Midbrain (tissue), 1 donor: Measurements from ENCODE around the gene ANKMY1.
"Not testable (repeated sequence)": the region's sequence is repeated elsewhere in the genome, so short reads cannot be mapped to it uniquely, and the experiment has no call there.

Experiments used
- DNase-seq: peaks from one replicate; lab custom pipeline; 2025; lab: John Stamatoyannopoulos, UW

Gene ANKMY1

GRCh38 chr2:240554767-240555493, 2.9 kb downstream of the ANKMY1 start:
- no peak for DNase-seq

- no peak for DNase-seq
Measured at GRCh38 chr2:240553956-240554480, 3.8 kb downstream of the ANKMY1 start.

GRCh38 chr2:240551811-240552210, 6.0 kb downstream of the ANKMY1 start:
- DNase-seq: no peak

GRCh38 chr2:240551288-240551687, 6.5 kb downstream of the ANKMY1 start:
- DNase-seq: no peak

- no peak for DNase-seq
Measured at GRCh38 chr2:240539906-240540305, 17.9 kb downstream of the ANKMY1 start.

GRCh38 chr2:240539101-240539500, 18.7 kb downstream of the ANKMY1 start:
- DNase-seq: not testable (repeated sequence)

- DNase-seq: no peak
Measured at GRCh38 chr2:240538031-240538780, 19.6 kb downstream of the ANKMY1 start.

- DNase-seq: no peak
Measured at GRCh38 chr2:240532031-240532775, 25.6 kb downstream of the ANKMY1 start.

GRCh38 chr2:240531038-240531437, 26.8 kb downstream of the ANKMY1 start:
- no peak for DNase-seq

- DNase-seq: no peak
Measured at GRCh38 chr2:240530181-240530580, 27.6 kb downstream of the ANKMY1 start.

- no peak for DNase-seq
Measured at GRCh38 chr2:240529344-240529999, 28.3 kb downstream of the ANKMY1 start.

- no peak for DNase-seq
Measured at GRCh38 chr2:240528406-240529040, 29.3 kb downstream of the ANKMY1 start.

GRCh38 chr2:240527153-240527750, 30.5 kb downstream of the ANKMY1 start:
- no peak for DNase-seq

- no peak for DNase-seq
Measured at GRCh38 chr2:240526521-240526920, 31.3 kb downstream of the ANKMY1 start.

GRCh38 chr2:240525802-240526201, 32.0 kb downstream of the ANKMY1 start:
- DNase-seq: no peak

GRCh38 chr2:240524963-240525718, 32.6 kb downstream of the ANKMY1 start:
- DNase-seq: no peak

- DNase-seq: no peak
Measured at GRCh38 chr2:240523451-240524281, 34.1 kb downstream of the ANKMY1 start.

- DNase-seq: no peak
Measured at GRCh38 chr2:240522406-240522805, 35.4 kb downstream of the ANKMY1 start.

GRCh38 chr2:240521885-240522284, 35.9 kb downstream of the ANKMY1 start:
- not testable (repeated sequence) for DNase-seq
